ENCODE measurements around the gene VIPAS39. TPM values are rescaled to one million over a fixed set of nuclear protein-coding genes. Genes with fewer than 3 reads are reported as not detected.

VIPAS39 gene
- total and polyA plus RNA-seq, 9 of the 15 experiments (the other 6 are each of a cell fraction or from before 2014, with no cell fraction given): 5.7 to 25.6 (median 9.9) TPM

GRCh38 chr14:77498120-77498979 is 40.9 kb upstream of the VIPAS39 start, which contains the start of gene ISM2 (continued):
- TF ChIP-seq ZNF518B (CRISPR knock-in tag; IDR thresholded peaks at IDR 0.05) (no peak), XRCC3 (IDR thresholded peaks at IDR 0.05) (no peak), ZNF140 (CRISPR knock-in tag; IDR thresholded peaks at IDR 0.05) (no peak), NKRF (IDR thresholded peaks at IDR 0.05; ENCODE audit: borderline replicate concordance) (no peak), ZNF197 (CRISPR knock-in tag; IDR thresholded peaks at IDR 0.05; ENCODE audit: low read depth) (no peak), KAT7 (CRISPR knock-in tag; IDR thresholded peaks at IDR 0.05; ENCODE audit: borderline replicate concordance) (no peak), EP400 (IDR thresholded peaks at IDR 0.05) (no peak), ZSCAN32 (CRISPR knock-in tag; IDR thresholded peaks at IDR 0.05) (no peak), CBFA2T3 (IDR thresholded peaks at IDR 0.05) (no peak), CREB1 (IDR thresholded peaks at IDR 0.05) (no peak), CREB1 (CRISPR knock-in tag; IDR thresholded peaks at IDR 0.05) (no peak), E2F6 (IDR thresholded peaks at IDR 0.05; ENCODE audit: borderline replicate concordance in 1 of 2, extremely low read depth in 1 of 2, insufficient read depth in 1 of 2, insufficient read length in 1 of 2, low read depth in 1 of 2, low read length in 1 of 2, poor library complexity in 1 of 2, severe bottlenecking in 1 of 2) (peak in 1 of 2 experiments; percentile 78)
